DOHH2 (cell line): ENCODE data around the gene ARID1B.

Source experiments
- H3F3A ChIP-seq: fragments of 200-600 bp; sonication (generic), shearing (Covaris generic); 2 replicates; pipeline ENCODE4 v1.6.0; 2016; ENCODE audit warnings: antibody characterized with exemption, mild to moderate bottlenecking; ENCODE audit not compliant: control insufficient read depth, insufficient read depth
- H3K27ac ChIP-seq: fragments of 200-600 bp; sonication (generic); 2 replicates; pipeline ENCODE4 v1.5.1; 2014; ENCODE audit warnings: low read depth, mild to moderate bottlenecking, low read length, moderate library complexity
- H3K27me3 ChIP-seq: fragments of 200-600 bp; sonication (generic); 2 replicates; pipeline ENCODE4 v1.6.1; 2014; ENCODE audit warnings: mild to moderate bottlenecking, low read length, mixed read lengths; ENCODE audit not compliant: control insufficient read depth
- H3K36me3 ChIP-seq: fragments of 200-600 bp; sonication (generic); 2 replicates; pipeline ENCODE4 v1.6.1; 2014; ENCODE audit warnings: mild to moderate bottlenecking, low read length, moderate library complexity, mixed read lengths; ENCODE audit not compliant: control insufficient read depth
- H3K4me1 ChIP-seq: fragments of 200-600 bp; sonication (generic); 2 replicates; pipeline ENCODE4 v1.6.1; 2014; ENCODE audit warnings: mild to moderate bottlenecking, low read length, mixed read lengths; ENCODE audit not compliant: control insufficient read depth
- H3K4me2 ChIP-seq: fragments of 200-600 bp; sonication (generic); 2 replicates; pipeline ENCODE4 v1.6.0; 2014; ENCODE audit warnings: mild to moderate bottlenecking, low read length, moderate library complexity
- H3K4me3 ChIP-seq: fragments of 200-600 bp; sonication (generic); 2 replicates; pipeline ENCODE4 v1.5.1; 2014; ENCODE audit warnings: mild to moderate bottlenecking, low read length, mixed read lengths
- H3K79me2 ChIP-seq: fragments of 200-600 bp; sonication (generic); 2 replicates; pipeline ENCODE4 v1.6.1; 2014; ENCODE audit warnings: mild to moderate bottlenecking, low read length, mixed read lengths; ENCODE audit not compliant: control insufficient read depth
- H3K9me2 ChIP-seq: fragments of 200-600 bp; sonication (generic); replicated peaks from 2 replicates; pipeline ENCODE4 v1.6.1; 2014; ENCODE audit warnings: mild to moderate bottlenecking, low read length, mixed read lengths; ENCODE audit not compliant: control insufficient read depth
- H3K9me3 ChIP-seq: fragments of 200-600 bp; sonication (generic); 2 replicates; pipeline ENCODE4 v1.6.1; 2014; ENCODE audit warnings: antibody characterized with exemption, low read length, mixed read lengths; ENCODE audit not compliant: control insufficient read depth, insufficient read depth
- H4K20me1 ChIP-seq: fragments of 200-600 bp; sonication (generic); 2 replicates; pipeline ENCODE4 v1.6.0; 2014; ENCODE audit warnings: low read depth, mild to moderate bottlenecking, antibody characterized with exemption, low read length, moderate library complexity; ENCODE audit not compliant: control insufficient read depth, insufficient read depth
- EZH2phosphoT487 ChIP-seq: fragments of 200-600 bp; sonication (generic); IDR thresholded peaks from 2 replicates; pipeline ENCODE4 v1.6.1; 2017; ENCODE audit warnings: borderline replicate concordance, mild to moderate bottlenecking, antibody characterized with exemption, low read length, moderate library complexity, mixed read lengths
- TF ChIP-seq, protein P1 (sequence below): fragments of 200-600 bp; sonication (generic); IDR thresholded peaks from one replicate; pipeline ENCODE4 v1.5.1; 2014; ENCODE audit warnings: antibody characterized with exemption, mild to moderate bottlenecking, low read depth, low read length; ENCODE audit not compliant: poor library complexity, severe bottlenecking

The ARID1B gene

DNA sequence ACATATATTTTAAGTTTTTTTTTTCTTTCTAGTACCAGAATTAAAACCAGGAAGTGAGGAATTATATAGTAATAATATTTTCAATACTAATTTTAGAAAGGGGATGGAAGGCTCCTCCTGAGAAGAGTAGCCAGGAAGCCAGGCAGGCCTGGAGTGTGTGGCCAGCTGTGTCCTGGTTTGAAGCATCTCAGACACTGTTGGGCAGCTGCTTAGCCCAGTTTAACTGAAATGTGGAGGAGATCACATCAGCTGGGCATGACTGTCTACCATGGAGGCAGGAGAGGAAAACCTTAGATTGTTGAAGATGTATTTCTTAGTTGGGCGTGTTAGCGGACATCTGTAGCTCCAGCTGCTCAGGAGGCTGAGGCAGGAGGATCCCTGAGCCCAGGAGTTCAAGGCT, 142.2 kb downstream of the ARID1B start:
- peaks cover 19% of the 10 kb centered on the region; the same call in 1 of the 2 replicates for H4K20me1 ChIP-seq
- H3K4me1 ChIP-seq = peaks cover 61% of the 10 kb centered on the region
- H3K9me3 ChIP-seq = no peaks in the 10 kb centered on the region
- no peaks in the 10 kb centered on the region for H3K9me2 ChIP-seq
- peaks cover 7% of the 10 kb centered on the region for H3F3A ChIP-seq
- peaks cover 11% of the 10 kb centered on the region for H3K36me3 ChIP-seq
- no peak overlapping the region for H3K27ac ChIP-seq
- H3K79me2 ChIP-seq = peaks cover 94% of the 10 kb centered on the region
- H3K4me2 ChIP-seq = no peak overlapping the region
- H3K27me3 ChIP-seq = no peaks in the 10 kb centered on the region
- TF ChIP-seq EZH2phosphoT487 = no peak
- TF ChIP-seq, protein P1, sequence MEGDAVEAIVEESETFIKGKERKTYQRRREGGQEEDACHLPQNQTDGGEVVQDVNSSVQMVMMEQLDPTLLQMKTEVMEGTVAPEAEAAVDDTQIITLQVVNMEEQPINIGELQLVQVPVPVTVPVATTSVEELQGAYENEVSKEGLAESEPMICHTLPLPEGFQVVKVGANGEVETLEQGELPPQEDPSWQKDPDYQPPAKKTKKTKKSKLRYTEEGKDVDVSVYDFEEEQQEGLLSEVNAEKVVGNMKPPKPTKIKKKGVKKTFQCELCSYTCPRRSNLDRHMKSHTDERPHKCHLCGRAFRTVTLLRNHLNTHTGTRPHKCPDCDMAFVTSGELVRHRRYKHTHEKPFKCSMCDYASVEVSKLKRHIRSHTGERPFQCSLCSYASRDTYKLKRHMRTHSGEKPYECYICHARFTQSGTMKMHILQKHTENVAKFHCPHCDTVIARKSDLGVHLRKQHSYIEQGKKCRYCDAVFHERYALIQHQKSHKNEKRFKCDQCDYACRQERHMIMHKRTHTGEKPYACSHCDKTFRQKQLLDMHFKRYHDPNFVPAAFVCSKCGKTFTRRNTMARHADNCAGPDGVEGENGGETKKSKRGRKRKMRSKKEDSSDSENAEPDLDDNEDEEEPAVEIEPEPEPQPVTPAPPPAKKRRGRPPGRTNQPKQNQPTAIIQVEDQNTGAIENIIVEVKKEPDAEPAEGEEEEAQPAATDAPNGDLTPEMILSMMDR = no peak
- H3K4me3 ChIP-seq = no peak overlapping the region

GRCh38 chr6:156919814-156920369, 142.7 kb downstream of the ARID1B start:
- Histone ChIP-seq H4K20me1 (peaks cover 19% of the 10 kb centered on the region; the same call in 1 of the 2 replicates), H3K27ac (no peak overlapping the region), H3K36me3 (peaks cover 11% of the 10 kb centered on the region), H3K9me2 (no peaks in the 10 kb centered on the region), H3K4me3 (no peak overlapping the region), H3K4me1 (peaks cover 57% of the 10 kb centered on the region), H3K4me2 (no peak overlapping the region), H3F3A (peaks cover 7% of the 10 kb centered on the region), H3K79me2 (peaks cover 92% of the 10 kb centered on the region), H3K9me3 (no peaks in the 10 kb centered on the region), H3K27me3 (no peaks in the 10 kb centered on the region)
- TF ChIP-seq, protein P1 = no peak
- TF ChIP-seq EZH2phosphoT487 = no peak

DNA sequence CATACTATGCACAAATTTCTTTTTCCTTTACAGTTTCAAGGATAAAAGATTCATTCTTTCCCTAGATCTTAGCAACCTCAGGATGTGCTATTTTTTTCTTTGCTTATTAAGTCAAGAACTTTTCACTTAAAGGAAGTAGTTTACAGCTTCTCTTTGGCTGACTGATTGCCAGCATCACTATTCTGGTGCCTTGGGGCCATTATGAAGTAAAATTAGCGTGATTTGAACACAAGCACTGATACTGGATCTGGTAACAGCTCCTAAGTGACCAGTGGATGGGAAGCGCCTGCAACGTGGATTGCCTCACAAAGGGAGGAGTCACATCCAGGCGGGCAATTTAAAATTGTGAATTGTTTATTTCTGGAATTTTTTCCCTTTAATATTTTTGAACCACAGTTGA, 147.1 kb downstream of the ARID1B start:
- Histone ChIP-seq H3K36me3 (peaks cover 14% of the 10 kb centered on the region), H3K4me3 (no peak overlapping the region), H4K20me1 (peaks cover 10% of the 10 kb centered on the region; the same call in 1 of the 2 replicates), H3K79me2 (peaks cover 90% of the 10 kb centered on the region), H3K9me2 (no peaks in the 10 kb centered on the region), H3K9me3 (no peaks in the 10 kb centered on the region), H3K27ac (no peak overlapping the region), H3K4me1 (peaks cover 15% of the 10 kb centered on the region), H3K4me2 (no peak overlapping the region), H3K27me3 (no peaks in the 10 kb centered on the region), H3F3A (no peaks in the 10 kb centered on the region)
- TF ChIP-seq, protein P1 = no peak
- no peak for TF ChIP-seq EZH2phosphoT487
